K562 (cell line): ENCODE results near the gene CYSTM1. TPM values are rescaled to one million over a fixed set of nuclear protein-coding genes. Genes with fewer than 3 reads are reported as not detected.
A peak's percentile ranks its signal among the peaks of the same experiment; 100 is the strongest.

Source experiments
- ATAC-seq: fragments of 200-7000 bp; cut with Tn5 transposase; 3 replicates; pipeline ENCODE4 v1.9.1; 2020; ENCODE audit warnings: moderate library complexity
- BruUV-seq: library from RNA; stranded (reverse); fragments of 400-500 nt; replicated peaks from 2 replicates; lab custom pipeline; 2021; lab: Mats Ljungman, UMichigan
- CTCF ChIA-PET: fragments of 300-600 bp; formaldehyde crosslinking; extraction: SDS; loops from one replicate; lab custom pipeline; 2021; ENCODE audit warnings: low intra/inter-chr PET ratio; lab: Yijun Ruan, JAX
- POLR2A ChIA-PET: fragments of 300-600, 350-650 bp; sonication (Branson Sonifier 250); formaldehyde crosslinking; extraction: SDS; loops from one replicate; lab custom pipeline; 2021; ENCODE audit warnings: antibody characterized with exemption, inconsistent platforms; lab: Yijun Ruan, JAX
- DNase-seq, 4 experiments: peaks; one replicate each; pipeline versions ENCODE4 v3.0.0 to v3.0.0-alpha.2; 2011 to 2018; ENCODE audit warnings: low spot score in 3 of 4, mixed read lengths in 3 of 4; ENCODE audit errors: extremely low read depth in 1 of 4
- FAIRE-seq: peaks from 2 replicates; lab custom pipeline; 2011; peaks lifted over from hg19 to GRCh38; lab: Jason Lieb, UNC
- H2AFZ ChIP-seq: 2 replicates; pipeline ENCODE4 v1.6.0; 2011; ENCODE audit warnings: low read depth, low read length, control low read depth, inconsistent platforms
- H3K27ac ChIP-seq: fragments of 200-600 bp; 3 replicates; pipeline ENCODE4 v1.8.0; 2011; ENCODE audit warnings: low read depth, mild to moderate bottlenecking, control low read depth, inconsistent platforms, low read length, moderate library complexity, mixed read lengths; ENCODE audit errors: extremely low read depth
- H3K27me3 ChIP-seq, 2 experiments: fragments of 300-600 bp in 1 of 2; 2 replicates in 1 of 2; 3 replicates in 1 of 2; pipeline versions ENCODE4 v1.6.0 to v1.8.0; 2011; ENCODE audit warnings: inconsistent platforms in 2 of 2, low read length in 2 of 2, mild to moderate bottlenecking in 1 of 2, mixed read lengths in 1 of 2, moderate library complexity in 1 of 2; ENCODE audit not compliant: control insufficient read depth in 2 of 2, insufficient read depth in 2 of 2
- H3K36me3 ChIP-seq: fragments of 300-600 bp; 3 replicates; pipeline ENCODE4 v1.8.0; 2011; ENCODE audit warnings: mild to moderate bottlenecking, low read length, inconsistent platforms; ENCODE audit not compliant: control insufficient read depth, insufficient read depth
- H3K4me1 ChIP-seq, 2 experiments: fragments of 200-600 bp in 1 of 2; replicated peaks in 1 of 2; 2 replicates in 1 of 2; 3 replicates in 1 of 2; pipeline versions ENCODE4 v1.5.1 to v1.8.0; 2011; ENCODE audit warnings: inconsistent platforms in 2 of 2, low read length in 2 of 2, mild to moderate bottlenecking in 1 of 2, mixed read lengths in 1 of 2, moderate library complexity in 1 of 2; ENCODE audit not compliant: control insufficient read depth in 2 of 2, insufficient read depth in 2 of 2
- H3K4me2 ChIP-seq: 2 replicates; pipeline ENCODE4 v1.6.1; 2011; ENCODE audit warnings: low read length, control low read depth, inconsistent platforms, mixed read lengths; ENCODE audit not compliant: insufficient read depth
- H3K4me3 ChIP-seq: fragments of 200-600 bp; sonication (generic), shearing (Covaris generic); 2 replicates; pipeline ENCODE4 v1.5.1; 2016; ENCODE audit warnings: control low read depth, inconsistent platforms
- H3K79me2 ChIP-seq: fragments of 200-600 bp; 3 replicates; pipeline ENCODE4 v1.8.0; 2011; ENCODE audit warnings: low read length, inconsistent platforms; ENCODE audit not compliant: control insufficient read depth, insufficient read depth
- H3K9ac ChIP-seq, 2 experiments: 2 replicates each; pipeline versions ENCODE4 v1.6.0 to v1.6.1; 2011; ENCODE audit warnings: low read depth in 2 of 2, low read length in 2 of 2, control low read depth in 1 of 2, inconsistent platforms in 1 of 2, mild to moderate bottlenecking in 1 of 2, mixed read lengths in 1 of 2; ENCODE audit not compliant: insufficient read depth in 1 of 2
- H3K9me1 ChIP-seq: one replicate; pipeline ENCODE4 v1.6.0; 2011; ENCODE audit warnings: inconsistent platforms, mild to moderate bottlenecking, low read length, moderate library complexity; ENCODE audit not compliant: control insufficient read depth, insufficient read depth
- H3K9me3 ChIP-seq: replicated peaks from 2 replicates; pipeline ENCODE4 v1.5.1; 2011; ENCODE audit warnings: low read depth, low read length, inconsistent platforms; ENCODE audit not compliant: control insufficient read depth, insufficient read depth
- H4K20me1 ChIP-seq: replicated peaks from 2 replicates; pipeline ENCODE4 v1.6.1; 2011; ENCODE audit warnings: low read length, inconsistent platforms, mixed read lengths; ENCODE audit not compliant: control insufficient read depth, insufficient read depth
- ATF6 ChIP-seq: sonication (generic); formaldehyde crosslinking; IDR thresholded peaks from 2 replicates; pipeline ENCODE4 v1.4.0; 2020; ENCODE audit warnings: mild to moderate bottlenecking, missing genetic modification reagents
- POLR2A ChIP-seq: fragments of 450-650 bp; conservative IDR thresholded peaks from 2 replicates; pipeline ENCODE4 v1.6.1; 2016
- WGBS: fragments of 100-300 bp; shearing (Covaris generic); methylation state at CpG from one replicate; pipeline ENCODE4 v1.1.6; 2016; ENCODE audit warnings: low coverage, mixed read lengths; ENCODE audit not compliant: insufficient coverage; ENCODE audit errors: missing lambda C conversion rate; 5-methylcytosine and 5-hydroxymethylcytosine counted together
- in situ Hi-C: fragments of 300-500 bp; cut with MboI; formaldehyde crosslinking; loops from 4 replicates; pipeline ENCODE4 v1.15.0; 2018; ENCODE audit warnings: inconsistent platforms, mixed read lengths
- intact Hi-C: fragments of 100-400 bp; cut with micrococcal nuclease; formaldehyde crosslinking; loops from 2 replicates; pipeline ENCODE4 v1.14.2; 2022
- polyA plus RNA-seq, 8 experiments: library from polyadenylated mRNA; depleted of rRNA in 4 of 8; stranded (reverse) in 5 of 8; unstranded in 3 of 8; fragments of >200 nt; fragmentation: Nextera tagmentation in 2 of 8; fragmentation: Illumina TruSeq in 1 of 8; extraction: Ambion mirVana in 2 of 8; extraction: Trizol in 1 of 8; gene quantifications; 2 replicates each; pipeline versions ENCODE4 v1.2.1 to v1.2.3, GENCODE V29; 2011 to 2014; ENCODE audit warnings: inconsistent platforms in 1 of 8, missing spikeins in 1 of 8
- total RNA-seq, 7 experiments: library from RNA; depleted of rRNA in 6 of 7; stranded (reverse); fragments of >200 nt in 6 of 7; fragmentation: Illumina TruSeq in 2 of 7; extraction: Trizol in 2 of 7; gene quantifications; 2 replicates each; pipeline versions ENCODE4 v1.2.1 to v1.2.3, GENCODE V29; 2011 to 2021; ENCODE audit warnings: low replicate concordance in 1 of 7

CYSTM1 gene
- total and polyA plus RNA-seq, 9 of the 15 experiments (the other 6 are each of a cell fraction or from before 2014, with no cell fraction given): 76.1 to 422 (median 108) TPM

DNA sequence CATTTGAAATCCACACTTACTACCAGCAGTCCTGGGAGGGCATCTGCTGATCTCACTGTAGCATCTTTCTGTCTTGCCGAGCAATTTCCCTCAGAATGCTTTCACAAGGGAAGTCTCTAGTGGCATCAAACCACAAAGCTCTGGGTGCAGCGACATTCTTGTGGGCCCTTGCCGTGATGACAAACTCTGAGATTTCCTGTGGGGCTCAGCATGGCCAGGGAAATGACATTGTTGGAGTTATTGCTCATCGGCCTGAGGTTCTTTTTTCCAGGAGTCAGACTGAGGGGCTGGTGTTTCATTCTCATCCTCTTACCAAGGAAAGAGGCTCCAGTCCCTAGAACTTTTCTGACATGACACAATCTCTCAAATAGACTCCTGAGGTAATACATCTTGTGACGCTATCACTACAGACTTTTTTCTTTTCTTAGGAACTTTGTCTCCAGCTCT is 76.6 kb downstream of the CYSTM1 start:
- no peaks in the 10 kb centered on the region for H3K9me3 ChIP-seq
- H3K27ac ChIP-seq: no peak overlapping the region

More for the DNA sequence above, 76.6 kb downstream of the CYSTM1 start:
- ATAC-seq (no peak), DNase-seq (no peak), FAIRE-seq (no peak)
- H3K79me2 ChIP-seq: peaks cover 7% of the 10 kb centered on the region
- H3K9me1 ChIP-seq: peaks cover 4% of the 10 kb centered on the region
- in situ Hi-C loops (no loop called here), intact Hi-C loops (no loop called here)
- BruUV-seq: no TSS peak
- H3K4me3 ChIP-seq: no peak overlapping the region
- no peak overlapping the region for H3K9ac ChIP-seq
- no peak overlapping the region for H2AFZ ChIP-seq
- H3K4me1 ChIP-seq: no peaks in the 10 kb centered on the region; a peak in 2 of 5 replicates
- POLR2A ChIA-PET: interaction anchor here (1.1 kb wide), 1 partner anchor 8 kb away, joined by 4 read pairs; no protein-coding TSS in a partner anchor
- 72% methylated on average over 5 of the region's 5 CpGs for WGBS
- TF ChIP-seq POLR2A (0 out of 2 replicates have a peak, but pooled peaks have one; percentile 4), ATF6 (CRISPR knock-in tag) (no peak)
- TF ChIP-seq, all 486 proteins: peak for 1
- peaks cover 47% of the 10 kb centered on the region for H3K36me3 ChIP-seq
- H4K20me1 ChIP-seq: peaks cover 4% of the 10 kb centered on the region; the same call in 1 of the 2 replicates
- H3K4me2 ChIP-seq: no peak overlapping the region
- CTCF ChIA-PET: no interaction called here
- no peaks in the 10 kb centered on the region for H3K27me3 ChIP-seq
